DOHH2 (cell line): ENCODE measurements around the gene SLC11A1.

Experiments used
- H3F3A ChIP-seq: fragments of 200-600 bp; sonication (generic), shearing (Covaris generic); 2 replicates; pipeline ENCODE4 v1.6.0; 2016; ENCODE audit warnings: antibody characterized with exemption, mild to moderate bottlenecking; ENCODE audit not compliant: control insufficient read depth, insufficient read depth
- H3K27ac ChIP-seq: fragments of 200-600 bp; sonication (generic); 2 replicates; pipeline ENCODE4 v1.5.1; 2014; ENCODE audit warnings: low read depth, mild to moderate bottlenecking, low read length, moderate library complexity
- H3K27me3 ChIP-seq: fragments of 200-600 bp; sonication (generic); 2 replicates; pipeline ENCODE4 v1.6.1; 2014; ENCODE audit warnings: mild to moderate bottlenecking, low read length, mixed read lengths; ENCODE audit not compliant: control insufficient read depth
- H3K36me3 ChIP-seq: fragments of 200-600 bp; sonication (generic); 2 replicates; pipeline ENCODE4 v1.6.1; 2014; ENCODE audit warnings: mild to moderate bottlenecking, low read length, moderate library complexity, mixed read lengths; ENCODE audit not compliant: control insufficient read depth
- H3K4me1 ChIP-seq: fragments of 200-600 bp; sonication (generic); 2 replicates; pipeline ENCODE4 v1.6.1; 2014; ENCODE audit warnings: mild to moderate bottlenecking, low read length, mixed read lengths; ENCODE audit not compliant: control insufficient read depth
- H3K4me2 ChIP-seq: fragments of 200-600 bp; sonication (generic); 2 replicates; pipeline ENCODE4 v1.6.0; 2014; ENCODE audit warnings: mild to moderate bottlenecking, low read length, moderate library complexity
- H3K4me3 ChIP-seq: fragments of 200-600 bp; sonication (generic); 2 replicates; pipeline ENCODE4 v1.5.1; 2014; ENCODE audit warnings: mild to moderate bottlenecking, low read length, mixed read lengths
- H3K79me2 ChIP-seq: fragments of 200-600 bp; sonication (generic); 2 replicates; pipeline ENCODE4 v1.6.1; 2014; ENCODE audit warnings: mild to moderate bottlenecking, low read length, mixed read lengths; ENCODE audit not compliant: control insufficient read depth
- H3K9me2 ChIP-seq: fragments of 200-600 bp; sonication (generic); replicated peaks from 2 replicates; pipeline ENCODE4 v1.6.1; 2014; ENCODE audit warnings: mild to moderate bottlenecking, low read length, mixed read lengths; ENCODE audit not compliant: control insufficient read depth
- H3K9me3 ChIP-seq: fragments of 200-600 bp; sonication (generic); 2 replicates; pipeline ENCODE4 v1.6.1; 2014; ENCODE audit warnings: antibody characterized with exemption, low read length, mixed read lengths; ENCODE audit not compliant: control insufficient read depth, insufficient read depth
- H4K20me1 ChIP-seq: fragments of 200-600 bp; sonication (generic); 2 replicates; pipeline ENCODE4 v1.6.0; 2014; ENCODE audit warnings: low read depth, mild to moderate bottlenecking, antibody characterized with exemption, low read length, moderate library complexity; ENCODE audit not compliant: control insufficient read depth, insufficient read depth
- CTCF ChIP-seq: fragments of 200-600 bp; sonication (generic); IDR thresholded peaks from one replicate; pipeline ENCODE4 v1.5.1; 2014; ENCODE audit warnings: antibody characterized with exemption, mild to moderate bottlenecking, low read depth, low read length; ENCODE audit not compliant: poor library complexity, severe bottlenecking
- EZH2phosphoT487 ChIP-seq: fragments of 200-600 bp; sonication (generic); IDR thresholded peaks from 2 replicates; pipeline ENCODE4 v1.6.1; 2017; ENCODE audit warnings: borderline replicate concordance, mild to moderate bottlenecking, antibody characterized with exemption, low read length, moderate library complexity, mixed read lengths

Gene SLC11A1

GRCh38 chr2:218425531-218425930 lies 43.5 kb downstream of the SLC11A1 start:
- H3K27me3 ChIP-seq, result no peaks in the 10 kb centered on the region
- H3K4me2 ChIP-seq, result no peak overlapping the region
- H3K4me1 ChIP-seq, result no peaks in the 10 kb centered on the region
- TF ChIP-seq CTCF (no peak), EZH2phosphoT487 (no peak)
- no peaks in the 10 kb centered on the region for H4K20me1 ChIP-seq
- H3K9me2 ChIP-seq, result no peaks in the 10 kb centered on the region
- no peaks in the 10 kb centered on the region for H3K79me2 ChIP-seq
- no peaks in the 10 kb centered on the region for H3F3A ChIP-seq
- no peaks in the 10 kb centered on the region for H3K36me3 ChIP-seq
- H3K4me3 ChIP-seq, result no peak overlapping the region
- no peaks in the 10 kb centered on the region for H3K9me3 ChIP-seq
- no peak overlapping the region for H3K27ac ChIP-seq

GRCh38 chr2:218427741-218428140 lies 45.7 kb downstream of the SLC11A1 start:
- Histone ChIP-seq H3F3A (no peaks in the 10 kb centered on the region), H3K36me3 (no peaks in the 10 kb centered on the region), H3K79me2 (no peaks in the 10 kb centered on the region), H3K4me1 (no peaks in the 10 kb centered on the region), H3K9me2 (no peaks in the 10 kb centered on the region), H3K27me3 (peaks cover 14% of the 10 kb centered on the region; the same call in 1 of the 2 replicates), H3K9me3 (no peaks in the 10 kb centered on the region), H4K20me1 (no peaks in the 10 kb centered on the region), H3K4me2 (no peak overlapping the region), H3K27ac (no peak overlapping the region), H3K4me3 (no peak overlapping the region)
- TF ChIP-seq CTCF (no peak), EZH2phosphoT487 (no peak)

- no peaks in the 10 kb centered on the region for H4K20me1 ChIP-seq
- no peaks in the 10 kb centered on the region for H3K9me3 ChIP-seq
- no peaks in the 10 kb centered on the region for H3K4me1 ChIP-seq
- H3K36me3 ChIP-seq, result no peaks in the 10 kb centered on the region
- H3K4me2 ChIP-seq, result no peak overlapping the region
- TF ChIP-seq EZH2phosphoT487, result no peak
- no peak for TF ChIP-seq CTCF
- H3K4me3 ChIP-seq, result no peak overlapping the region
- H3K27ac ChIP-seq, result no peak overlapping the region
- H3K79me2 ChIP-seq, result no peaks in the 10 kb centered on the region
- H3F3A ChIP-seq, result no peaks in the 10 kb centered on the region
- no peaks in the 10 kb centered on the region for H3K9me2 ChIP-seq
- H3K27me3 ChIP-seq, result peaks cover 14% of the 10 kb centered on the region; the same call in 1 of the 2 replicates
Measured at GRCh38 chr2:218428846-218429558, 46.9 kb downstream of the SLC11A1 start.
